A673 (cell line): ENCODE measurements around the gene SCYL1. TPM values are rescaled to one million over a fixed set of nuclear protein-coding genes. Genes with fewer than 3 reads are reported as not detected.

Experiments used
- BruUV-seq: library from RNA; stranded (reverse); fragments of 400-500 nt; replicated peaks from 2 replicates; lab custom pipeline; 2021; lab: Mats Ljungman, UMichigan
- CTCF ChIA-PET: fragments of 300-600 bp; sonication (Branson Sonifier 250); formaldehyde crosslinking; loops from one replicate; lab custom pipeline; 2022; ENCODE audit warnings: antibody characterized with exemption; lab: Charles Lee
- POLR2A ChIA-PET: fragments of 300-600 bp; sonication (Branson Sonifier 250); formaldehyde crosslinking; loops from one replicate; lab custom pipeline; 2022; ENCODE audit warnings: antibody characterized with exemption; ENCODE audit not compliant: low non-redundant PET; lab: Charles Lee
- DNase-seq: peaks from one replicate; pipeline ENCODE4 v3.0.0-alpha.2; 2015; ENCODE audit warnings: low spot score
- H3K27ac ChIP-seq: fragments of 200-600 bp; sonication (generic); 2 replicates; pipeline ENCODE4 v1.5.1; 2016; ENCODE audit warnings: mixed run types, low read depth, mild to moderate bottlenecking, mixed read lengths, antibody characterized with exemption, low read length; ENCODE audit not compliant: poor library complexity, severe bottlenecking
- H3K27me3 ChIP-seq: fragments of 200-600 bp; sonication (generic); replicated peaks from 2 replicates; pipeline ENCODE4 v1.6.1; 2017; ENCODE audit warnings: mixed run types, low read depth, mild to moderate bottlenecking, mixed read lengths, antibody characterized with exemption, low read length; ENCODE audit not compliant: insufficient read depth, poor library complexity
- H3K36me3 ChIP-seq: fragments of 200-600 bp; sonication (generic); 2 replicates; pipeline ENCODE4 v1.6.1; 2016; ENCODE audit warnings: mixed run types, mild to moderate bottlenecking, mixed read lengths, antibody characterized with exemption, low read length; ENCODE audit not compliant: insufficient read depth, poor library complexity, severe bottlenecking
- H3K4me1 ChIP-seq: fragments of 200-600 bp; sonication (generic); 2 replicates; pipeline ENCODE4 v1.6.1; 2017; ENCODE audit warnings: mixed run types, mild to moderate bottlenecking, mixed read lengths, antibody characterized with exemption, low read length; ENCODE audit not compliant: insufficient read depth, poor library complexity, severe bottlenecking
- H3K4me3 ChIP-seq: fragments of 200-600 bp; sonication (generic); 2 replicates; pipeline ENCODE4 v1.5.1; 2016; ENCODE audit warnings: low read depth, mixed run types, mild to moderate bottlenecking, mixed read lengths, low read length; ENCODE audit not compliant: poor library complexity, severe bottlenecking
- H3K9me3 ChIP-seq: fragments of 200-600 bp; sonication (generic); 2 replicates; pipeline ENCODE4 v1.6.1; 2016; ENCODE audit warnings: mixed run types, low read depth, mild to moderate bottlenecking, mixed read lengths, antibody characterized with exemption, low read length; ENCODE audit not compliant: poor library complexity, severe bottlenecking
- CTCF ChIP-seq: fragments of 300-800, 200-600 bp; sonication (generic); conservative IDR thresholded peaks from 2 replicates; pipeline ENCODE4 v1.5.1; 2017; ENCODE audit warnings: low read depth, mild to moderate bottlenecking, antibody characterized with exemption, low read length, moderate library complexity, mixed read lengths
- EZH2 ChIP-seq: fragments of 200-600 bp; sonication (generic); IDR thresholded peaks from 2 replicates; pipeline ENCODE4 v1.6.1; 2017; ENCODE audit warnings: borderline replicate concordance, low read depth, mild to moderate bottlenecking, mixed read lengths, antibody characterized with exemption, low read length; ENCODE audit not compliant: poor library complexity, severe bottlenecking
- intact Hi-C: fragments of 100-400 bp; cut with micrococcal nuclease; formaldehyde crosslinking; loops from one replicate; pipeline ENCODE4 v1.10.0; 2022; ENCODE audit not compliant: unreplicated experiment
- total RNA-seq: library from RNA; stranded (reverse); gene quantifications from 2 replicates; pipeline ENCODE4 v1.2.3, GENCODE V29; 2021

SCYL1 gene
- total RNA-seq, 1 experiment from 2014 or later: 90.6 TPM

GRCh38 chr11:65574811-65575567 is 50.1 kb downstream of the SCYL1 start:
- ChIA-PET POLR2A (no interaction called here), CTCF (no interaction called here)
- peak overlapping the region; percentile 75 for H3K27ac ChIP-seq
- intact Hi-C loops: loop anchor here (5.0 kb wide), 2 partner anchors 32 to 193 kb away; partner anchors contain the start of gene SLC25A45
- TF ChIP-seq EZH2: no peak
- TF ChIP-seq CTCF: no peak
- peaks cover 45% of the 10 kb centered on the region for H3K4me1 ChIP-seq
- peak overlapping the region; percentile 87 for H3K4me3 ChIP-seq
- BruUV-seq: no TSS peak
- no peaks in the 10 kb centered on the region for H3K9me3 ChIP-seq
- H3K36me3 ChIP-seq: peaks cover 3% of the 10 kb centered on the region
- peak; percentile 55 for DNase-seq
- H3K27me3 ChIP-seq: no peaks in the 10 kb centered on the region

- ChIA-PET CTCF (no interaction called here), POLR2A (interaction anchor here (0.7 kb wide), 1 partner anchor 77 kb away, joined by 15 read pairs; no protein-coding TSS in a partner anchor)
- intact Hi-C loops: no loop called here
- TF ChIP-seq CTCF (no peak), EZH2 (no peak)
- H3K27ac ChIP-seq: peak within 1 kb of the TSS; percentile 75
- H3K36me3 ChIP-seq: peaks cover 3% of the 10 kb centered on the region
- no peaks in the 10 kb centered on the region for H3K27me3 ChIP-seq
- no peaks in the 10 kb centered on the region for H3K9me3 ChIP-seq
- peaks cover 45% of the 10 kb centered on the region for H3K4me1 ChIP-seq
- peak; percentile 78 for DNase-seq
- peak within 1 kb of the TSS; percentile 87 for H3K4me3 ChIP-seq
- BruUV-seq: no TSS peak
Observed at GRCh38 chr11:65575568-65576231, 50.8 kb downstream of the SCYL1 start, which contains the start of gene EHBP1L1. EHBP1L1 (plus strand) TSS chr11:65576053; CDS start chr11:65576303, 250 bp downstream.

- BruUV-seq: no TSS peak
- Histone ChIP-seq H3K4me3 (peak overlapping the region; percentile 87), H3K36me3 (peaks cover 7% of the 10 kb centered on the region), H3K27me3 (no peaks in the 10 kb centered on the region), H3K4me1 (peaks cover 39% of the 10 kb centered on the region), H3K27ac (peak overlapping the region; percentile 74), H3K9me3 (no peaks in the 10 kb centered on the region)
- POLR2A ChIA-PET: interaction anchor here (0.7 kb wide), 2 partner anchors 76 to 99 kb away, joined by 3 to 15 read pairs; no protein-coding TSS in a partner anchor
- CTCF ChIA-PET: interaction anchor here (0.9 kb wide), 1 partner anchor 17 kb away, joined by 3 read pairs; no protein-coding TSS in a partner anchor
- intact Hi-C loops: no loop called here
- no peak for DNase-seq
- TF ChIP-seq EZH2 (no peak), CTCF (no peak)
Observed at GRCh38 chr11:65576232-65576866, 51.5 kb downstream of the SCYL1 start.
